ENCODE measurements around the gene MSRB2. TPM values are rescaled to one million over a fixed set of nuclear protein-coding genes. Genes with fewer than 3 reads are reported as not detected.

Gene MSRB2
- total and polyA plus RNA-seq, 2 donors: 14.2 to 26.2 TPM

- Histone ChIP-seq H3K4me1 (ENCODE audit: control insufficient read depth in 2 of 2, insufficient read depth in 2 of 2, low read length in 2 of 2) (peaks cover 8 to 15% of the 10 kb centered on the region in 2 donors), H3K27me3 (ENCODE audit: control insufficient read depth in 2 of 2, insufficient read depth in 1 of 2, low read length in 1 of 2) (no peaks in the 10 kb centered on the region), H3K36me3 (ENCODE audit: control insufficient read depth in 2 of 2, insufficient read depth in 2 of 2, low read length in 1 of 2) (peaks cover 2 to 8% of the 10 kb centered on the region in 2 donors), H3K9me3 (ENCODE audit: control insufficient read depth in 2 of 2, insufficient read depth in 1 of 2, low read length in 1 of 2) (no peaks in the 10 kb centered on the region), H3K4me3 (ENCODE audit: low read length in 2 of 2) (no peak overlapping the region), H3K27ac (ENCODE audit: low read depth in 1 of 2, low read length in 1 of 2) (no peak overlapping the region)
- 95% methylated on average over 2 of the region's 2 CpGs for WGBS
- no peak for DNase-seq (ENCODE audit: low read depth in 6 of 9, low spot score in 9 of 9)
These were observed 4.4 kb downstream of the MSRB2 start for GRCh38 chr10:23099816-23100215.

- H3K27me3 ChIP-seq (ENCODE audit: control insufficient read depth in 2 of 2, insufficient read depth in 1 of 2, low read length in 1 of 2): no peaks in the 10 kb centered on the region
- no peak overlapping the region for H3K27ac ChIP-seq (ENCODE audit: low read depth in 1 of 2, low read length in 1 of 2)
- H3K4me3 ChIP-seq (ENCODE audit: low read length in 2 of 2): no peak overlapping the region
- peaks cover 2 to 8% of the 10 kb centered on the region in 2 donors for H3K36me3 ChIP-seq (ENCODE audit: control insufficient read depth in 2 of 2, insufficient read depth in 2 of 2, low read length in 1 of 2)
- DNase-seq (ENCODE audit: low read depth in 6 of 9, low spot score in 9 of 9): no peak
- H3K9me3 ChIP-seq (ENCODE audit: control insufficient read depth in 2 of 2, insufficient read depth in 1 of 2, low read length in 1 of 2): no peaks in the 10 kb centered on the region
- peaks cover 8 to 15% of the 10 kb centered on the region in 2 donors for H3K4me1 ChIP-seq (ENCODE audit: control insufficient read depth in 2 of 2, insufficient read depth in 2 of 2, low read length in 2 of 2)
- WGBS: 82% methylated on average over 6 of the region's 6 CpGs
These were observed 5.1 kb downstream of the MSRB2 start for GRCh38 chr10:23100331-23101030.

GRCh38 chr10:23106331-23107072 is 11.1 kb downstream of the MSRB2 start:
- Histone ChIP-seq H3K36me3 (ENCODE audit: control insufficient read depth in 2 of 2, insufficient read depth in 2 of 2, low read length in 1 of 2) (peaks cover 2 to 11% of the 10 kb centered on the region in 2 donors), H3K4me3 (ENCODE audit: low read length in 2 of 2) (no peak overlapping the region), H3K4me1 (ENCODE audit: control insufficient read depth in 2 of 2, insufficient read depth in 2 of 2, low read length in 2 of 2) (no peaks in the 10 kb centered on the region), H3K9me3 (ENCODE audit: control insufficient read depth in 2 of 2, insufficient read depth in 1 of 2, low read length in 1 of 2) (no peaks in the 10 kb centered on the region), H3K27me3 (ENCODE audit: control insufficient read depth in 2 of 2, insufficient read depth in 1 of 2, low read length in 1 of 2) (no peaks in the 10 kb centered on the region), H3K27ac (ENCODE audit: low read depth in 1 of 2, low read length in 1 of 2) (no peak overlapping the region)
- WGBS: 96% methylated on average over 10 of the region's 10 CpGs
- DNase-seq (ENCODE audit: low read depth in 6 of 9, low spot score in 9 of 9): no peak

GRCh38 chr10:23110722-23111516 is 15.5 kb downstream of the MSRB2 start:
- 96% methylated on average over 13 of the region's 13 CpGs for WGBS
- no peak for DNase-seq (ENCODE audit: low read depth in 6 of 9, low spot score in 9 of 9)

GRCh38 chr10:23111517-23112286 is 16.3 kb downstream of the MSRB2 start:
- no peak for DNase-seq (ENCODE audit: low read depth in 6 of 9, low spot score in 9 of 9)
- peaks cover 0 to 4% of the 10 kb centered on the region in 2 donors for H3K36me3 ChIP-seq (ENCODE audit: control insufficient read depth in 2 of 2, insufficient read depth in 2 of 2, low read length in 1 of 2)
- no peak overlapping the region for H3K27ac ChIP-seq (ENCODE audit: low read depth in 1 of 2, low read length in 1 of 2)
- no peaks in the 10 kb centered on the region for H3K9me3 ChIP-seq (ENCODE audit: control insufficient read depth in 2 of 2, insufficient read depth in 1 of 2, low read length in 1 of 2)
- no peaks in the 10 kb centered on the region for H3K27me3 ChIP-seq (ENCODE audit: control insufficient read depth in 2 of 2, insufficient read depth in 1 of 2, low read length in 1 of 2)
- H3K4me3 ChIP-seq (ENCODE audit: low read length in 2 of 2): no peak overlapping the region
- no peaks in the 10 kb centered on the region for H3K4me1 ChIP-seq (ENCODE audit: control insufficient read depth in 2 of 2, insufficient read depth in 2 of 2, low read length in 2 of 2)
- 96% methylated on average over 2 of the region's 2 CpGs for WGBS

More at GRCh38 chr10:23110722-23111516, 15.5 kb downstream of the MSRB2 start:
- H3K27ac ChIP-seq (ENCODE audit: low read depth in 1 of 2, low read length in 1 of 2): no peak overlapping the region
- H3K36me3 ChIP-seq (ENCODE audit: control insufficient read depth in 2 of 2, insufficient read depth in 2 of 2, low read length in 1 of 2): peaks cover 0 to 7% of the 10 kb centered on the region in 2 donors
- H3K4me3 ChIP-seq (ENCODE audit: low read length in 2 of 2): no peak overlapping the region
- no peaks in the 10 kb centered on the region for H3K27me3 ChIP-seq (ENCODE audit: control insufficient read depth in 2 of 2, insufficient read depth in 1 of 2, low read length in 1 of 2)
- H3K9me3 ChIP-seq (ENCODE audit: control insufficient read depth in 2 of 2, insufficient read depth in 1 of 2, low read length in 1 of 2): no peaks in the 10 kb centered on the region
- no peaks in the 10 kb centered on the region for H3K4me1 ChIP-seq (ENCODE audit: control insufficient read depth in 2 of 2, insufficient read depth in 2 of 2, low read length in 2 of 2)

- peaks cover 3 to 4% of the 10 kb centered on the region in 2 donors for H3K36me3 ChIP-seq (ENCODE audit: control insufficient read depth in 2 of 2, insufficient read depth in 2 of 2, low read length in 1 of 2)
- H3K27me3 ChIP-seq (ENCODE audit: control insufficient read depth in 2 of 2, insufficient read depth in 1 of 2, low read length in 1 of 2): no peaks in the 10 kb centered on the region
- 99% methylated on average over 7 of the region's 7 CpGs for WGBS
- no peak overlapping the region for H3K4me3 ChIP-seq (ENCODE audit: low read length in 2 of 2)
- no peaks in the 10 kb centered on the region for H3K4me1 ChIP-seq (ENCODE audit: control insufficient read depth in 2 of 2, insufficient read depth in 2 of 2, low read length in 2 of 2)
- no peaks in the 10 kb centered on the region for H3K9me3 ChIP-seq (ENCODE audit: control insufficient read depth in 2 of 2, insufficient read depth in 1 of 2, low read length in 1 of 2)
- H3K27ac ChIP-seq (ENCODE audit: low read depth in 1 of 2, low read length in 1 of 2): no peak overlapping the region
- no peak for DNase-seq (ENCODE audit: low read depth in 6 of 9, low spot score in 9 of 9)
These were observed 19.0 kb downstream of the MSRB2 start for GRCh38 chr10:23114228-23114850.

- no peaks in the 10 kb centered on the region for H3K4me1 ChIP-seq (ENCODE audit: control insufficient read depth in 2 of 2, insufficient read depth in 2 of 2, low read length in 2 of 2)
- WGBS: 98% methylated on average over 4 of the region's 4 CpGs
- no peak overlapping the region for H3K4me3 ChIP-seq (ENCODE audit: low read length in 2 of 2)
- no peaks in the 10 kb centered on the region for H3K9me3 ChIP-seq (ENCODE audit: control insufficient read depth in 2 of 2, insufficient read depth in 1 of 2, low read length in 1 of 2)
- peaks cover 3 to 8% of the 10 kb centered on the region in 2 donors for H3K36me3 ChIP-seq (ENCODE audit: control insufficient read depth in 2 of 2, insufficient read depth in 2 of 2, low read length in 1 of 2)
- DNase-seq (ENCODE audit: low read depth in 6 of 9, low spot score in 9 of 9): no peak
- H3K27ac ChIP-seq (ENCODE audit: low read depth in 1 of 2, low read length in 1 of 2): no peak overlapping the region
- H3K27me3 ChIP-seq (ENCODE audit: control insufficient read depth in 2 of 2, insufficient read depth in 1 of 2, low read length in 1 of 2): no peaks in the 10 kb centered on the region
These were observed 21.3 kb downstream of the MSRB2 start for GRCh38 chr10:23116486-23117205.

All from thymus (tissue), 11 donors.